ENCODE data around the gene METTL22.

DNA sequence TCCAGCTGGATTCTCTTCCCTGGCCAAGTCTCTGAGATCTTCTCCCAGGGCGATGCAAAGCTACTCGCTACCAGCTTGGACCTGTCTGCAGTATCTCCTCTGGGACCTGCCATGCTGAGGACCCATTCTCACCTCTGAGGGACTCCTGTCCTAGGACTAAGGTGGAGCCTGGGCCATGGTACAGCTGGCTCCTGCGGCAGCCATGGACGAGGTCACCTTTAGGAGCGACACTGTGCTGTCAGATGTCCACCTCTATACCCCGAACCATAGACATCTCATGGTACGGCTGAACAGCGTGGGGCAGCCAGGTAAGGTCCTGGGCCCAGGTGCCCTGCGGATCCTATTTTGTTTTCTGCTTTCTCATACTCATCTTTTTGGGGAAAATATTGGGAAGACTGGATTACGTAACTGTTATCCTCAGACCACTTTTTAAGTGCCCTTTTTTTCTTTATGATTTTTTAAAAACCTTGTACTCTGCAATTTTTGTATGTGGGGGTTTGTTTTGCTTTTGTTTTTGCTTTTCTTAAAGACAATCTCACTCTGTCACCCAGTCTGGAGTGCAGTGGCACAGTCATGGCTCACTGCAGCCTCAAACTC lies 4.1 kb downstream of the METTL22 start:
- no peak for TF ChIP-seq EZH2 (IDR thresholded peaks at IDR 0.05; ENCODE audit: borderline replicate concordance, low read depth, low read length, severe bottlenecking)
- TF ChIP-seq, protein P1, sequence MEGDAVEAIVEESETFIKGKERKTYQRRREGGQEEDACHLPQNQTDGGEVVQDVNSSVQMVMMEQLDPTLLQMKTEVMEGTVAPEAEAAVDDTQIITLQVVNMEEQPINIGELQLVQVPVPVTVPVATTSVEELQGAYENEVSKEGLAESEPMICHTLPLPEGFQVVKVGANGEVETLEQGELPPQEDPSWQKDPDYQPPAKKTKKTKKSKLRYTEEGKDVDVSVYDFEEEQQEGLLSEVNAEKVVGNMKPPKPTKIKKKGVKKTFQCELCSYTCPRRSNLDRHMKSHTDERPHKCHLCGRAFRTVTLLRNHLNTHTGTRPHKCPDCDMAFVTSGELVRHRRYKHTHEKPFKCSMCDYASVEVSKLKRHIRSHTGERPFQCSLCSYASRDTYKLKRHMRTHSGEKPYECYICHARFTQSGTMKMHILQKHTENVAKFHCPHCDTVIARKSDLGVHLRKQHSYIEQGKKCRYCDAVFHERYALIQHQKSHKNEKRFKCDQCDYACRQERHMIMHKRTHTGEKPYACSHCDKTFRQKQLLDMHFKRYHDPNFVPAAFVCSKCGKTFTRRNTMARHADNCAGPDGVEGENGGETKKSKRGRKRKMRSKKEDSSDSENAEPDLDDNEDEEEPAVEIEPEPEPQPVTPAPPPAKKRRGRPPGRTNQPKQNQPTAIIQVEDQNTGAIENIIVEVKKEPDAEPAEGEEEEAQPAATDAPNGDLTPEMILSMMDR (IDR thresholded peaks at IDR 0.05; ENCODE audit: borderline replicate concordance, extremely low read depth, low read length, poor library complexity, severe bottlenecking), result no peak

All from DND-41 (cell line).